GM12878 (cell line): ENCODE data around the gene AP5B1. TPM values are rescaled to one million over a fixed set of nuclear protein-coding genes. Genes with fewer than 3 reads are reported as not detected.
A peak's percentile ranks its signal among the peaks of the same experiment; 100 is the strongest.

Experiments used
- ATAC-seq: fragments of 200-7000 bp; cut with Tn5 transposase; 3 replicates; pipeline ENCODE4 v1.9.1; 2020; ENCODE audit warnings: mild to moderate bottlenecking, moderate library complexity
- BruUV-seq: library from RNA; stranded (reverse); fragments of 400-500 nt; replicated peaks from 2 replicates; lab custom pipeline; 2021; lab: Mats Ljungman, UMichigan
- CTCF ChIA-PET: fragments of 300-600 bp; sonication (Branson Sonifier 250); formaldehyde crosslinking; extraction: SDS; loops from one replicate; lab custom pipeline; 2021; ENCODE audit warnings: inconsistent platforms; lab: Yijun Ruan, JAX
- POLR2A ChIA-PET: fragments of 350-600 bp; formaldehyde crosslinking; extraction: SDS; loops from one replicate; lab custom pipeline; 2021; ENCODE audit warnings: inconsistent platforms; lab: Charles Lee
- RAD21 ChIA-PET: fragments of 300-600 bp; sonication (Branson Sonifier 250); formaldehyde crosslinking; loops from one replicate; lab custom pipeline; 2023; ENCODE audit warnings: antibody characterized with exemption; ENCODE audit not compliant: unreplicated experiment; lab: Charles Lee
- SMC1A ChIA-PET: fragments of 300-600 bp; sonication (Branson Sonifier 250); formaldehyde crosslinking; loops from one replicate; lab custom pipeline; 2023; ENCODE audit not compliant: unreplicated experiment, uncharacterized antibody; lab: Charles Lee
- DNase-seq: peaks from one replicate; pipeline ENCODE4 v3.0.0-alpha.2; 2011; ENCODE audit warnings: low read depth, low spot score
- FAIRE-seq: peaks from 3 replicates; lab custom pipeline; 2011; peaks lifted over from hg19 to GRCh38; lab: Jason Lieb, UNC
- H2AFZ ChIP-seq: 2 replicates; pipeline ENCODE4 v1.6.0; 2011; ENCODE audit warnings: low read depth, low read length, control low read depth; ENCODE audit not compliant: control insufficient read depth
- H3K27ac ChIP-seq: 2 replicates; pipeline ENCODE4 v1.5.1; 2011; ENCODE audit warnings: control low read depth; ENCODE audit not compliant: control insufficient read depth, insufficient read depth
- H3K27me3 ChIP-seq, 2 experiments: replicated peaks in 1 of 2; 2 replicates each; pipeline versions ENCODE4 v1.6.0 to v1.6.1; 2011; ENCODE audit warnings: low read length in 1 of 2; ENCODE audit not compliant: control insufficient read depth in 2 of 2, insufficient read depth in 2 of 2
- H3K36me3 ChIP-seq, 2 experiments: 2 replicates each; pipeline ENCODE4 v1.5.1; 2011; ENCODE audit warnings: low read length in 1 of 2; ENCODE audit not compliant: control insufficient read depth in 2 of 2, insufficient read depth in 2 of 2
- H3K4me1 ChIP-seq: 2 replicates; pipeline ENCODE4 v1.6.1; 2011; ENCODE audit warnings: mild to moderate bottlenecking, low read length, moderate library complexity, mixed read lengths; ENCODE audit not compliant: control insufficient read depth, insufficient read depth
- H3K4me2 ChIP-seq: 2 replicates; pipeline ENCODE4 v1.6.0; 2011; ENCODE audit warnings: control low read depth; ENCODE audit not compliant: control insufficient read depth, insufficient read depth
- H3K4me3 ChIP-seq: fragments of 200-600 bp; sonication (generic); 2 replicates; pipeline ENCODE4 v1.5.1; 2016
- H3K79me2 ChIP-seq: 2 replicates; pipeline ENCODE4 v1.6.0; 2011; ENCODE audit warnings: low read length; ENCODE audit not compliant: control insufficient read depth, insufficient read depth
- H3K9ac ChIP-seq: 2 replicates; pipeline ENCODE4 v1.8.0; 2011; ENCODE audit warnings: low read length, control low read depth, mixed read lengths; ENCODE audit not compliant: control insufficient read depth, insufficient read depth
- H3K9me3 ChIP-seq: replicated peaks from 3 replicates; pipeline ENCODE4 v1.5.1; 2011; ENCODE audit warnings: mild to moderate bottlenecking, low read length; ENCODE audit not compliant: control insufficient read depth, insufficient read depth
- H4K20me1 ChIP-seq: 2 replicates; pipeline ENCODE4 v1.6.0; 2011; ENCODE audit not compliant: control insufficient read depth, insufficient read depth
- ASH2L ChIP-seq: fragments of 300-600, 200-600 bp; sonication (generic); IDR thresholded peaks from 2 replicates; pipeline ENCODE4 v1.6.1; 2017; ENCODE audit warnings: low read depth, mild to moderate bottlenecking, borderline replicate concordance
- CTCF ChIP-seq, 3 experiments: IDR thresholded peaks in 2 of 3; conservative IDR thresholded peaks in 1 of 3; 2 replicates each; pipeline ENCODE4 v1.5.1; 2011; ENCODE audit warnings: low read depth in 3 of 3, low read length in 3 of 3, mild to moderate bottlenecking in 3 of 3, control low read depth in 2 of 3, moderate library complexity in 2 of 3, inconsistent platforms in 1 of 3, mixed read lengths in 1 of 3; ENCODE audit not compliant: control insufficient read depth in 2 of 3, insufficient read depth in 1 of 3; ENCODE audit errors: extremely low read depth in 1 of 3
- EGR1 ChIP-seq, 2 experiments: IDR thresholded peaks; 1 replicate in 1 of 2; 2 replicates in 1 of 2; pipeline ENCODE4 v1.6.1; 2011 to 2012; ENCODE audit warnings: low read depth in 2 of 2, low read length in 2 of 2, borderline replicate concordance in 1 of 2, mild to moderate bottlenecking in 1 of 2, moderate library complexity in 1 of 2
- ESRRA ChIP-seq: IDR thresholded peaks from 2 replicates; pipeline ENCODE4 v1.6.1; 2012; ENCODE audit warnings: mild to moderate bottlenecking, low read length, improper control_type of control experiment
- ETV6 ChIP-seq, 2 experiments: fragments of 450-650 bp in 1 of 2; IDR thresholded peaks in 1 of 2; conservative IDR thresholded peaks in 1 of 2; 2 replicates each; pipeline ENCODE4 v1.6.1; 2014; ENCODE audit warnings: antibody characterized with exemption in 1 of 2, borderline replicate concordance in 1 of 2, low read depth in 1 of 2, mild to moderate bottlenecking in 1 of 2, moderate library complexity in 1 of 2
- HDAC6 ChIP-seq: fragments of 200-600 bp; sonication (generic); IDR thresholded peaks from one replicate; pipeline ENCODE4 v1.8.0; 2017; ENCODE audit warnings: antibody characterized with exemption; ENCODE audit not compliant: unreplicated experiment
- MTA3 ChIP-seq: IDR thresholded peaks from 2 replicates; pipeline ENCODE4 v1.6.1; 2012; ENCODE audit warnings: low read length, inconsistent platforms, borderline replicate concordance
- NBN ChIP-seq: fragments of 450-650 bp; IDR thresholded peaks from 2 replicates; pipeline ENCODE4 v1.6.1; 2016
- NR2C1 ChIP-seq: fragments of 450-650 bp; IDR thresholded peaks from 2 replicates; pipeline ENCODE4 v1.6.1; 2017; ENCODE audit warnings: antibody characterized with exemption, mild to moderate bottlenecking, moderate library complexity
- PML ChIP-seq: IDR thresholded peaks from 2 replicates; pipeline ENCODE4 v1.6.1; 2012; ENCODE audit warnings: low read length, inconsistent platforms
- SMC3 ChIP-seq: IDR thresholded peaks from 2 replicates; pipeline ENCODE4 v1.6.1; 2011; ENCODE audit warnings: low read length, improper control_type of control experiment, borderline replicate concordance
- SREBF1 ChIP-seq: IDR thresholded peaks from 2 replicates; pipeline ENCODE4 v1.6.1; 2012; ENCODE audit warnings: mild to moderate bottlenecking, low read length
- USF1 ChIP-seq: IDR thresholded peaks from 2 replicates; pipeline ENCODE4 v1.6.1; 2011; ENCODE audit warnings: borderline replicate concordance, low read depth, mild to moderate bottlenecking, moderate library complexity, mixed read lengths, low read length; ENCODE audit not compliant: insufficient read depth; ENCODE audit errors: extremely low read length
- ZNF622 ChIP-seq: fragments of 450-650 bp; IDR thresholded peaks from 2 replicates; pipeline ENCODE4 v1.6.1; 2017; ENCODE audit warnings: mild to moderate bottlenecking, inconsistent platforms
- WGBS: methylation state at CpG from one replicate; pipeline ENCODE4 v1.1.6; 2016; ENCODE audit warnings: low lambda C conversion rate; ENCODE audit not compliant: insufficient replicate concordance, insufficient coverage; ENCODE audit errors: missing lambda C conversion rate; 5-methylcytosine and 5-hydroxymethylcytosine counted together
- in situ Hi-C: fragments of 300-500 bp; cut with MboI; formaldehyde crosslinking; loops from 9 replicates; pipeline ENCODE4 v1.14.3; 2018; ENCODE audit warnings: mixed read lengths
- intact Hi-C: fragments of 100-400 bp; cut with micrococcal nuclease; formaldehyde crosslinking; loops from one replicate; pipeline ENCODE4 v1.14.2; 2022; ENCODE audit not compliant: unreplicated experiment
- polyA plus RNA-seq, 11 experiments: library from polyadenylated mRNA; depleted of rRNA in 4 of 11; unstranded in 6 of 11; stranded (reverse) in 5 of 11; fragments of >200 nt; fragmentation: Nextera tagmentation in 4 of 11; fragmentation: Illumina TruSeq in 1 of 11; extraction: Ambion mirVana in 4 of 11; extraction: Trizol in 1 of 11; gene quantifications; 1 replicate in 1 of 11; 2 replicates in 10 of 11; pipeline versions ENCODE4 v1.2.1 to v1.2.3, GENCODE V29; 2011 to 2016; ENCODE audit warnings: inconsistent platforms in 2 of 11, missing spikeins in 2 of 11, low read depth in 1 of 11
- total RNA-seq, 4 experiments: library from RNA; depleted of rRNA in 3 of 4; stranded (reverse); fragments of >200 nt in 3 of 4; fragmentation: Illumina TruSeq in 1 of 4; extraction: Trizol in 1 of 4; gene quantifications; 2 replicates each; pipeline versions ENCODE4 v1.2.1 to v1.2.3, GENCODE V29; 2013 to 2021
- TF ChIP-seq, protein P1 (sequence below): fragments of 450-650 bp; IDR thresholded peaks from 2 replicates; pipeline ENCODE4 v1.6.1; 2014; ENCODE audit warnings: mild to moderate bottlenecking
- TF ChIP-seq, protein P2 (sequence below): fragments of 450-650 bp; IDR thresholded peaks from 2 replicates; pipeline ENCODE4 v1.6.1; 2017; ENCODE audit warnings: mild to moderate bottlenecking, low read depth, inconsistent platforms; ENCODE audit not compliant: poor library complexity, severe bottlenecking

The AP5B1 gene
- total and polyA plus RNA-seq, 10 of the 15 experiments (the other 5 are each of a cell fraction or from before 2014, with no cell fraction given) = 0.47 to 13.1 (median 4.8) TPM

DNA sequence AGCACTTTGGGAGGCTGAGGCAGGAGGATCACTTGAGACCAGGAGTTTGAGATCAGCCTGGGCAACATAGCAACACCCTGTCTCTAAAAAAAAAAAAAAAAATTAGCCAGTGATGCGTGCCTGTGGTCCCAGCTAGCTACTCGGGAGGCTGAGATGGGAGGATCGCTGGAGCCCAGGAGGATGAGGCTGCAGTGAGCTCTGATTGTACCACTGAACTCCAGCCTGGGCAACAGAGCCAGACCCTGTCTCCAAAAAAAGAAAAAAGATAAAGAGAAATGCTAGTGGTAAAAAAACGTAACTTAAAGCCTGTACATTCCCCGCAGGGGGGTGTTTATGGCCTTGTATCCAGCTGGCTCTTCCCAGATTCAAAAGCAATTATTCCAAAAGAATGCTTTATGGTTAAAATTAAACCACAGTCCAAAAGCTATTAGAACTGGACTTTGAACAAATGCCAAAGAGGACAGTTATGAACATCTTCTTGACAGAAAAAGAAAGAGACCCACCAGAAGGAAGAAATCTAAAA is 36.6 kb upstream of the AP5B1 start:
- CTCF ChIA-PET = interaction anchor here (0.6 to 7.2 kb wide), 23 partner anchors 10 to 223 kb away, joined by 3 to 192 read pairs (median 5); partner anchors contain the start of genes AP5B1, CCDC85B, FIBP and KAT5
- peaks cover 3% of the 10 kb centered on the region; the same call in 1 of the 2 replicates for H3K4me1 ChIP-seq
- SMC1A ChIA-PET = interaction anchor here (0.6 to 5.3 kb wide), 16 partner anchors 12 to 276 kb away, joined by 3 to 41 read pairs (median 4); partner anchors contain the start of genes KAT5 and MUS81
- H3K4me2 ChIP-seq = peak overlapping the region; percentile 39
- ATAC-seq = no peak
- H3K27me3 ChIP-seq = no peaks in the 10 kb centered on the region
- H3K9me3 ChIP-seq = no peaks in the 10 kb centered on the region
- H3K9ac ChIP-seq = peak overlapping the region; percentile 60; the same call in 1 of the 2 replicates
- TSS peak; percentile 73 for BruUV-seq
- RAD21 ChIA-PET = interaction anchor here (0.7 to 5.4 kb wide), 19 partner anchors 10 to 178 kb away, joined by 3 to 91 read pairs (median 4); partner anchors contain the start of genes AP5B1, FIBP, KAT5 and OVOL1
- no peaks in the 10 kb centered on the region for H3K36me3 ChIP-seq
- H3K79me2 ChIP-seq = no peaks in the 10 kb centered on the region
- POLR2A ChIA-PET = interaction anchor here (0.7 to 1.4 kb wide), 8 partner anchors 15 to 707 kb away, joined by 3 to 9 read pairs (median 4); partner anchors contain the start of gene AP5B1
- FAIRE-seq = no peak
- 20% methylated on average over 5 of the region's 5 CpGs for WGBS
- peak overlapping the region; percentile 97 for H2AFZ ChIP-seq
- DNase-seq = no peak
- no peak overlapping the region for H3K27ac ChIP-seq
- in situ Hi-C loops (no loop called here), intact Hi-C loops (no loop called here)
- H3K4me3 ChIP-seq = peak overlapping the region; percentile 65; the same call in 1 of the 2 replicates
- no peaks in the 10 kb centered on the region for H4K20me1 ChIP-seq
- TF ChIP-seq NBN (0 out of 2 replicates have a peak, but pooled peaks have one; percentile 12), CTCF (IDR thresholded peaks at IDR 0.05 in 2 of 3, conservative IDR thresholded peaks at IDR 0.05 in 1 of 3; ENCODE audit: control insufficient read depth in 2 of 3, extremely low read depth in 1 of 3, insufficient read depth in 1 of 3, low read depth in 3 of 3, low read length in 3 of 3) (no peak), SMC3 (no peak), HDAC6 (no peak), SREBF1 (no peak), PML (no peak), ETV6 (conservative IDR thresholded peaks at IDR 0.05 in 1 of 2, IDR thresholded peaks at IDR 0.05 in 1 of 2; ENCODE audit: borderline replicate concordance in 1 of 2, low read depth in 1 of 2) (no peak), NR2C1 (no peak), ZNF622 (no peak), ESRRA (no peak), USF1 (no peak), MTA3 (no peak), ASH2L (no peak), EGR1 (IDR thresholded peaks at IDR 0.05; ENCODE audit: borderline replicate concordance in 1 of 2, low read depth in 2 of 2, low read length in 2 of 2) (no peak)
- TF ChIP-seq, protein P1, sequence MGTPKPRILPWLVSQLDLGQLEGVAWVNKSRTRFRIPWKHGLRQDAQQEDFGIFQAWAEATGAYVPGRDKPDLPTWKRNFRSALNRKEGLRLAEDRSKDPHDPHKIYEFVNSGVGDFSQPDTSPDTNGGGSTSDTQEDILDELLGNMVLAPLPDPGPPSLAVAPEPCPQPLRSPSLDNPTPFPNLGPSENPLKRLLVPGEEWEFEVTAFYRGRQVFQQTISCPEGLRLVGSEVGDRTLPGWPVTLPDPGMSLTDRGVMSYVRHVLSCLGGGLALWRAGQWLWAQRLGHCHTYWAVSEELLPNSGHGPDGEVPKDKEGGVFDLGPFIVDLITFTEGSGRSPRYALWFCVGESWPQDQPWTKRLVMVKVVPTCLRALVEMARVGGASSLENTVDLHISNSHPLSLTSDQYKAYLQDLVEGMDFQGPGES = no peak
- TF ChIP-seq, protein P2, sequence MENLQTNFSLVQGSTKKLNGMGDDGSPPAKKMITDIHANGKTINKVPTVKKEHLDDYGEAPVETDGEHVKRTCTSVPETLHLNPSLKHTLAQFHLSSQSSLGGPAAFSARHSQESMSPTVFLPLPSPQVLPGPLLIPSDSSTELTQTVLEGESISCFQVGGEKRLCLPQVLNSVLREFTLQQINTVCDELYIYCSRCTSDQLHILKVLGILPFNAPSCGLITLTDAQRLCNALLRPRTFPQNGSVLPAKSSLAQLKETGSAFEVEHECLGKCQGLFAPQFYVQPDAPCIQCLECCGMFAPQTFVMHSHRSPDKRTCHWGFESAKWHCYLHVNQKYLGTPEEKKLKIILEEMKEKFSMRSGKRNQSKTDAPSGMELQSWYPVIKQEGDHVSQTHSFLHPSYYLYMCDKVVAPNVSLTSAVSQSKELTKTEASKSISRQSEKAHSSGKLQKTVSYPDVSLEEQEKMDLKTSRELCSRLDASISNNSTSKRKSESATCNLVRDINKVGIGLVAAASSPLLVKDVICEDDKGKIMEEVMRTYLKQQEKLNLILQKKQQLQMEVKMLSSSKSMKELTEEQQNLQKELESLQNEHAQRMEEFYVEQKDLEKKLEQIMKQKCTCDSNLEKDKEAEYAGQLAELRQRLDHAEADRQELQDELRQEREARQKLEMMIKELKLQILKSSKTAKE = peak; percentile 21
